ENCODE data around the gene XAGE5.
"Not testable (repeated sequence)": the region's sequence is repeated elsewhere in the genome, so short reads cannot be mapped to it uniquely, and the experiment has no call there.

- TF ChIP-seq CTCF (IDR thresholded peaks at IDR 0.05; ENCODE audit: insufficient read depth, low read depth, low read length); EZH2 (IDR thresholded peaks at IDR 0.05; ENCODE audit: insufficient read depth, low read length): not testable (repeated sequence)
Measured at GRCh38 chrX:52797327-52797726, 13.8 kb upstream of the XAGE5 start, which contains the start of gene SPANXN5.
